HG02759 (cell line): ENCODE measurements around the gene TMX2.
"Not testable (repeated sequence)": the region's sequence is repeated elsewhere in the genome, so short reads cannot be mapped to it uniquely, and the experiment has no call there.

Experiments
- ATAC-seq: cut with Tn5 transposase; IDR thresholded peaks from one replicate; pipeline ENCODE4 v1.9.1; 2021; ENCODE audit warnings: mild to moderate bottlenecking, moderate library complexity; ENCODE audit not compliant: unreplicated experiment

TMX2 gene

GRCh38 chr11:57711414-57712255 lies 758 bp upstream of the TMX2 start, which contains the start of gene MED19:
MED19 (minus strand) TSS chr11:57712215; CDS start chr11:57712179, 36 bp downstream.
- ATAC-seq, result peak; percentile 47

GRCh38 chr11:57713835-57714234 lies 1.4 kb downstream of the TMX2 start:
- ATAC-seq, result no peak

- not testable (repeated sequence) for ATAC-seq
These were observed 4.3 kb downstream of the TMX2 start for GRCh38 chr11:57716726-57717125.

DNA sequence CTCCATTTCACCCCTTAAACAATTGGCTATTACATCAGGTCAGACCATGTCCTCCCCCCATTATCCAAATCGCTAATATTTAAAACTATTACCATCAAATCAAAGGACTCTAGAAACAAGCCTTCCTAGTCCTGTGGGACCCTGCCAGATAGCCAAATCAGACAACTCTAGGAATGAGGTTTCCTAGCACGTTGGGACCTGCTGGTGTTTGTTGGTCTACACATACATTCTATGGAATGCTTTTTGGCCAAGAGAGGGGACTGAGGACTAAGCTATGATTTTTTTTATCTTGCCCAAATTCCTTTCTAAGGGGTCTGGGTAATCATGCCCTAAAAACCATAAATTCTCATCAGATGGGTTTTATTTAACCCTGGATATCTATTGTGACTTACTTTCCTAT lies 14.8 kb downstream of the TMX2 start:
- ATAC-seq, result no peak

GRCh38 chr11:57728829-57729228 lies 16.4 kb downstream of the TMX2 start:
- no peak for ATAC-seq

- no peak for ATAC-seq
These were observed 17.1 kb downstream of the TMX2 start for GRCh38 chr11:57729479-57729878.

DNA sequence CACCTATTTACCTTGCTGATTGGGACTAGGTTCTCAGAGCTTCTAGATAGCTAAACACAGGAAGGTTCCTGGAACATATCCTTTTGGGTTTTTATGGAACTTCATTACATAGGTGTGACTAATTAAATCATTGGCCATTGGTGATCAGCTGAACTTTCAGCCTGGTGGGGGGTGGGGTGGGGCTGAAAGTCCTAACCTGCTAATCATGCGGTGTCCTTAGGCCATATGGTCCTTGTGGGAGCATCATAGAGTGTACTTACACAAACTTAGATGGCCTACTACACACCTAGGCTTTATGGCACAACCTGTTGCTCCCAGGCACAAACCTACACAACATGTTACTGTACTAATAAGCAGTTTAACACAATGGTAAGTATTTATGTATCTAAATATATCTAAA lies 20.3 kb downstream of the TMX2 start:
- ATAC-seq, result no peak

- no peak for ATAC-seq
These were observed 23.4 kb downstream of the TMX2 start for GRCh38 chr11:57735619-57736298.

DNA sequence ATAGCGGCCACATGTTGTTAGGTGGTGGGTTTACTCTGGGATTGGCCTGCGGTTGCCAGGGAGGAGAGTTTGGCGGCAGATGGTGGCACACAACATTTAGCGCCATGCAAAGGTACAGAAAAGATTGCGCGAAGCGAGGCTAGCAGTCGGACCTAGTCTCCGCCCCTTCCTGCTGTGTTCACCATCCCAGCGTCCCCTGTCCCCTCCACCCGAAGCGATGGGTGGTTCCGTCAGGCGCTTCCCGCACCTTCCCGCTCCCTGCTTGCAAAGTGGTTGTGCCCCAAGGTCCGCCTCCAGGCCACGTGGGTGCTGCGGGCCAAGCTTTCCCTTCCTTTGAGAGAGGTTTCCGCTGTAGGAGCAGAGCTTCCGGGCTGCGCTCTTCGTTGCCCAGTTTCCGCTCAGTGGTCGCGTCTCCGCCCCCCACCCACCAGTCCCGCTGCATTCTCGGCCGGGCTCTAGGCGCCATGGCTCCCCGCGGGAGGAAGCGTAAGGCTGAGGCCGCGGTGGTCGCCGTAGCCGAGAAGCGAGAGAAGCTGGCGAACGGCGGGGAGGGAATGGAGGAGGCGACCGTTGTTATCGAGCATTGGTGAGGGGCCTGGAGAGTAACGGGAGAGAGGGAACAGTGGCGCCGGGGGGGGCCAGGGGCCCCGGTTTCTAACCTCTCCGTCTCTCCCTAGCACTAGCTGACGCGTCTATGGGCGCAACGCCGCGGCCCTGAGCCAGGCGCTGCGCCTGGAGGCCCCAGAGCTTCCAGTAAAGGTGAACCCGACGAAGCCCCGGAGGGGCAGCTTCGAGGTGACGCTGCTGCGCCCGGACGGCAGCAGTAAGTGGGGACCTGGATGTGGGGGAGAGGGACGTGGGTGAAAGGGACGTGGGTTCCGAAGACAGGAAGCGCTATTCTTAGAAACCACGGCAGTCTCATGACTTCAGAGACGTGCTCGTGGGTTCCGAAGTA lies 29.0 kb downstream of the TMX2 start, which contains the start of gene SELENOH:
TSS of gene SELENOH (plus strand) at position 360 of the 955 bp plus-strand sequence. CDS start at position 465, 105 bp downstream.
- ATAC-seq, result peak; percentile 90

- no peak for ATAC-seq
These were observed 29.7 kb downstream of the TMX2 start for GRCh38 chr11:57742087-57742452.

- no peak for ATAC-seq
These were observed 32.0 kb downstream of the TMX2 start for GRCh38 chr11:57744357-57744756.

DNA sequence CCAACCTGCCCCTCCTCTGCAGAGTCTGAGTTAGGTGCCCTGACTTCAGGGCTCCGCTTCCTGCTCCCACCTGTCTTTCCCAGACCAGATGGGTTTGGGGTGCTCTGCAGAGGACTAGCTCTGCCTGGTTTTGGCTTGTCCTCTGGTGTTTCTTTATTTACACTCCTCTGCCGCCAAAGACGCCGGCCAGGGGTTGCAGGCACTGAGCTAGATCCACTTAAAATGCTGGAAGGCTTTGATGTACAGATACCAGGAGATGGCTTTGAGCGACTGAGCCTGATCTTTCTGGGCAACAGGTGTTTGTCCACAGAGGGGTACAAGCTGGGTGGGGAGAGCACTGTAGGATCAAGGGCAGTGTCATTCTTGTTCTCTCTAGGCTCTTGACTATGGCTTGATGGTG lies 32.8 kb downstream of the TMX2 start:
- ATAC-seq, result no peak

GRCh38 chr11:57746920-57747319 lies 34.5 kb downstream of the TMX2 start:
- ATAC-seq, result no peak

DNA sequence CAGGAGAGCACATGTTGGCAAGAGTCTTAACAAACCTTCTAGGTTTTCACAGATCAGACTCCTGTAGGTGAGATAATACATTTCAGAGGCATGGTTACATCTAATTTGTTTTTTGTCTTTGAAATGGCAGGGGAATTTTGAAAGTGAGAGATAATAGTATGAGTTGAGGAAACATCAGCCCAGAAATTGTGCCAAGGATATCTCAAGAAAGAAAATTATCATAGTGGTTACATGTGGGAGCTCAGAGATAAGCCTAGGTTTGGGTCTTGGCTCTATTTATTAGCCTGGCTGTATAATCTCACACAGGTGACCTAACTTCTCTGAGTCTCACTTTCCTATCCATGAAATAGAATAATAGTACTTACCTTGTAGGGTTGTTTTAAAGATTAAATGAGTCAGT lies 38.8 kb downstream of the TMX2 start:
- no peak for ATAC-seq

DNA sequence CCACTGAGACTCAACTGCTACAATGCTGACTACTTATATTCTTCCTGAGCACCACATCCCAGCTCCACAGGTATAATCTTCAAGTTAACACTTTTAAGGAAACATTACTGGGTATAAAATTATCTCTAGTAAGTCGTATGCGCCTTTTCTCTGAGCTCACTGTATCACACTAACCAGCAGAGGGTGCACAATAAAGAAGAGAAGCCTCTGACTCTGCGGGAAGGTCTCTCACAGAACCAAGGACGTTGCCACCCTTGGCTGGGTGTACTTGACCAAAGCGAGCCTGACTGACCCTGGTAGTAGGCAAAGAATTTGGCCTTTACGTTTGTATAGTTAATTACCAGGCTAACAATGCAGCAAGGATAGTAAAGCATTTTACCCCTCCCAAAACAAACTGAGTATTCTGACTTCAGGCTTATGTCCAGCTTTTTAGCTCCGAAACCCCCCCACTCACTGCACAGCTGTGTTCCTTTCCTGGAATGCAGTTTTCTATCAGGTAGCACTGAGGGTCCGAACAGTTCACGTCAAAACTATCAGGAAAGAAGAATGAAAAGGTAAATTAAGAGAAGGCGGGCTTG lies 39.4 kb downstream of the TMX2 start, which contains the start of gene BTBD18:
TSS of gene BTBD18 (minus strand) at position 144 of the 578 bp plus-strand sequence. CDS start 631 bp downstream, outside the sequence.
- ATAC-seq, result no peak

GRCh38 chr11:57752954-57753353 lies 40.6 kb downstream of the TMX2 start:
- no peak for ATAC-seq

- ATAC-seq, result no peak
These were observed 45.8 kb downstream of the TMX2 start for GRCh38 chr11:57758174-57758573.

GRCh38 chr11:57761301-57762234 lies 49.2 kb downstream of the TMX2 start, which contains the start of gene CTNND1:
CTNND1 (plus strand) TSS chr11:57761802; CDS start chr11:57791479, 29,677 bp downstream.
- peak; percentile 93 for ATAC-seq

DNA sequence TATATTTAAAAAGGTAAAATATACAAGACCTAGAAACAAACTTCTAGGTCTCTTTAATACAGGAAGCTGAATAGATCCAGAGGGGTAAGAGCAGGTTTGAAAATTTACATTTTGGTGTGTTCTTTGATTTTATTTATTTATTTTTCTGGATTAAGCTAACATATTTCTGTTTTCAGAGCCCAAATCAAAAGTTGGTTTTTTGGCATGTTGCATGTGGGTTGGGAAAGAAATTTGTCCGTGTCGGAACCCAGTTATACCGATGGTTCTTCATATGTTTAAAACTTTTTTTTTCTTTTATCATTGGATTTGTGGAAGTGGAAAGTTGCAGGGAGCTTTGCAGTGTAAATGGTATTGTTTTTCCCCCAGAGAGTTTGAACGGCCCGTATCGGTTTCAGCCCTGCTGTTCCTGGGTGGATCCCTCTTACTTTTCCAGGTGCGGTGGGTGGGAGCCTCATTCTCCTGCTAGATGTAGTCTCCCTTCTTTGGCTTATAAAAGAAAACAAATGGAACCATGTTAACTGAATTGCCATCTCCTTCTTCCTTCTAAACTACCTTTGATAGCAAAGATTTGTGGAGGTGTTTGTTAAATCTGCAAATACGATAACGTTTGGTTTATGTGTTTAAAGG lies 50.0 kb downstream of the TMX2 start:
- no peak for ATAC-seq
